HCEC 1CT (cell line): Measurements from ENCODE around the gene CDH4.

Experiments
- DNase-seq: peaks from one replicate; pipeline ENCODE4 v3.0.0-alpha.2; 2017

CDH4 gene

DNA sequence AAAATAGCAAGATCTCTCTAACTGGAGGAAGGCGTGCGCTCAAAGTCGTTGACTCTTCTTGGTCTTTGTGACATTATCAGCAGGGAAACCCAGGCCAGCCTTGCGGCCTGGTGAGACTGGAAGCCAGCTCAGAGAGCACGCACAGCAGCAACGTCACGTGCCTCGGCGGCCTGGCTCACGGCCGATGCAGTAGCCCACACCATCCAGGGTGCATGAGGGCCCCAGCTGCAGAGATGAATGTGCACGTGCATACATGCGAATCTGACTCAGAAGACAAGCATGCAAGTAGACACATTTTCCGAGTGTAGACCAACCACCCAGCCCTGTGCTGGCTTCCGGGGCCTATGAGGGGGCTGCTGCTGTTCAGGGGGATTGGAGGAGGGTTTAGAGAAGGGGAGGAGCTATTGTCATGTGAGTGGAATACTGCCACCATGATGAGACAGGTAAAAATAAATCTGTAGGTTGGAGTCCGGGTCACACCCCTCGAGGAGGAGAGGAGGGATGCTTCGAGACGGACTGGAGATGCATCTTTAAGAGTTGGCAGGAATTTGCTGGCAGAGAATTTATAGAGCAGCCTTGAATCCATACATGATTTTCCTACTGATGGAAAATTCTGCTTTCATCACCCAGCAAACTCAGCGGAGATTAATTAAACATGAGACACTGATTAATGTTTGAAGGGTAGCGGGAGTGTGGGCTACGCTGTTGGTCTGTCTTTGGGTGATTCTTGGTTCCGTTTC, 388.2 kb downstream of the CDH4 start:
- DNase-seq: no peak

DNA sequence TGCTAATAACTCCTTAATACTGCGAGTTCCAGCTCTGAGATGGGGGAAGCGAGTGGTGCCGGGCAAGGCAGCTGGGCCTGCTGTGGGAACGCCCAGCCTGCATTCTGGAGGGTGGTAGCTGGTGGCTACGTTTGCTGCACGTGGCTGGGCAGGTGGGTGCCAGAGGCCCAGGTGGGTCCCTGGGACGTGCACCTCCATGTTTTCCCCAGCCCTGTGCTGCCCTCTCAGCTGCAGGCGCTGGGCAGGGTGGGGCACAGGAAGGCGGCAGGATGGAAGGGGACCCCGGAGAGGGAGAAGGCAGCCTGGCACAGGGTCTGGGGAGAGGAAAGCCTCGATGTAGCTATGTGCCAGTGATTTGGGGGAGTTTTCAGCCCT, 388.8 kb downstream of the CDH4 start:
- no peak for DNase-seq

DNA sequence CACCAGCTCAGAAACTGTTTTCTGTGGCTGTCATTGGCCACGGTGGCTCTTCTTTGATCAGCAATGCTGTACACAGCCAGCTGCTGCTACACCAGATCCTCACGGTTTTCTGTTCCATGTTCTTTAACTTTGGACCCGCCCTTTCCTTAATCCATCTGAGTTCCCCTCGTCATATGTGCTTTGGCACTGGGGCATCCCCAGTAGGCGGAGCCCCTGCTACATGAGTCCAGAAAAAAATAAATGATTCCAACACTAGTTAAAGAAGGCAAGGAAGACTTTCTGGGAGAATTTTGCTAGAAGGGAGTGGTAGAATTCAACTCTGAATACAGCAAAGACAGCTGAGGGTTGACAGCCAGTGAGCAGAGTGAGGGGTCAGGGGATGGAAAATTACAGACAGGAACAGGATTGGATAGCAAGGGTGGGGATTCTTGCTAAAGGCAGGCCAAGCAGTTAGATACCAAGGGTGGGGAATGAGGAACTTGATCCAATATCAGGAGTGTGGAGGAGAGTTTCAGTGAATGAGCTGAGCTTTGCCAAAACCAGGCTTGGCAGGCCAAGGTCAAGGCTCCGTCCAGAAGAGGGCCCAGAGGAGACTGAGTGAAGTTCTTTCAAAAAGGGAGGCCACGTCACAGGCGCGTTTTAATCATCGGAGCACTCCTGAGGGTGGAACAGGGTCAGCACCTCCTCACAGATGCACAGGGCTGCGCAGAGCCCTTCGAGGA, 391.8 kb downstream of the CDH4 start:
- no peak for DNase-seq

DNA sequence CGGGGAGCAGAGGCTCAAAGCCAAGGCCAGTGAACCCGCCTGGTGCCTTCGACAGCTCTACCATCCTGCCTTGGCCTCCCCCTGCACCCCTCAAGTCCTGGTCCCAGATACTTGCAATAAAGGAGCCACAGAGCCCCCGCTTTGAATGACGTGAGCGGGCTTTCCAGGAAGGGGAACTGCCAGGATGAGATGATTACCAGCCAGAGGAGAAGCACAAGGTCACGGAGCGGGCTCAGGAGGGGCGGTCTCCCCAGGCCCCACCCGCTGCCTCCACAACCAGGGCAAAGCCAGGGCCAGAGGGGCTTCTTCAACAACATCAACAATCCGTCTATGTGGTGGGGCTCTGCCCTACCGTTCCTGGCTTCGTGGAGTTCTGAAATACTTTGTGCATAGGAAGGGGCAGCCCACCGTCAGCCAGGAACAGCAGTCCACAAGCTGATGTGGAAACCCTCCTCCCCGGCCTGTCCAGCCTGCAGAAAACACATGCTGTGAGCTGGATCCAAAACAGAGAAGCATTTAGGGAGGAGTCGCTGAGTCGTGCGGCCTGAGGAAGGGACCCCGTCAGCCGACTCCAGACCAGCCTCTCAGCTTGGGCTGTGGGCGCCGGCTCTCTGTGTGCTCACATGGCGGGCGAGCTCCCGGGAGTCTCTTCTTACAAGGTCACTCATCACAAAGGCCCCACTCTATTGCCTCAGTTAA, 392.5 kb downstream of the CDH4 start:
- no peak for DNase-seq

DNA sequence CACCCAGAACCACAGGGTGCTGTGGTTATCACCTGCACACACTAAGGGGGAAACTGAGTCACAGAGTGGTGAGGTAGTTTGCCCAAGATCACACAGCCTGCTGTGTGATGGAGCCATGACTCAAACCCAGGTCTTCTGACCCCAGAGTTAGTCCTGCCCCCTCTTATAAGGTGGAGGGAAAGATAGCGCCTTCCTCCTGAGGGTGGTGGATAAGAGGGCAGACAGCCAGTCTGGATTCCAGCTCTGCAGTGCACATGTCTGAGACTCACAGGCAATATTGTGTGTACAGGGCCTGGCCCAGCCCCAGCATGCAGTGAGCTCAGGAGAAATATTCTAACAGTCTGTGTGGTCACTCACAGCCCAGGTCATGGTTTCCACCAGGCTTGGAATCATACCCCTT, 393.7 kb downstream of the CDH4 start:
- DNase-seq: no peak

DNA sequence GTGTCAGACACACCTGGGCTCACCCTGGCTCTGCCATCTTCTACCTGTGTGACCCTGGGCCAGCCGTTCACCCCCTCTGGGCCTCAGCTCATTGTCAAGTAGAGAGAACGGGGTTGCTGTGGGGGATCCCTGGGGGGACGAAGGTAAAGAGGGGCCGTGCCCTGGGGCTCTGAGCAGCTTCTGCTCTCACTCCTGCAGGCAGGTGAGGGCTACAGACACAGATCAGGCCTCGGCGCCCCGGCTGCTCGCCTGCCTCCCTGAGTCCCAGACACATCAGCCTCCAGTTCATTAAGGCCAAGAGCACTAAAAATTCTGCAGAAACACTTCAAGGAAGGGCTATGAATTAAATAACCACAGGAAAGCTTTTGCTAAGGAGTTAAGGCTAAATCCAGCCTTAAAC, 394.4 kb downstream of the CDH4 start:
- DNase-seq: no peak

DNA sequence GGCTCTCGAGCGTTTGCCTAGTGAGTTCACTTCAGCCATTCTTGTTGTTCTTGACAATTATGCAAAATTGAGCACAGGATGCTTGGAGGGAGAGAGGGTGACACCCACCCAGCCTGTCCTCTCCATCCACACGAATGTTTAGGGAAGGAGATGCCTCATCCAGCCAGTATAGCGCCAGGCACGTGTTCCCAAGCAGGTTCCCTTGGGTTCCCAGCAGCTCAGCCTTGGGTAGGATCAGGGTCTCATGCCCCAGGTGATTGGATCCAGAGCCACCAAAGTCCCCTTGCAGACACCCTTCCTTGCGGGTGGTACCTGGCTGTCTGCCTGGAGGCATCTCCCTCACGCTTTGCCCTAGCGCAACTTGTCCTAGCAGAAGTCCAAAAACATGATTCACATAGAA, 394.9 kb downstream of the CDH4 start:
- no peak for DNase-seq

DNA sequence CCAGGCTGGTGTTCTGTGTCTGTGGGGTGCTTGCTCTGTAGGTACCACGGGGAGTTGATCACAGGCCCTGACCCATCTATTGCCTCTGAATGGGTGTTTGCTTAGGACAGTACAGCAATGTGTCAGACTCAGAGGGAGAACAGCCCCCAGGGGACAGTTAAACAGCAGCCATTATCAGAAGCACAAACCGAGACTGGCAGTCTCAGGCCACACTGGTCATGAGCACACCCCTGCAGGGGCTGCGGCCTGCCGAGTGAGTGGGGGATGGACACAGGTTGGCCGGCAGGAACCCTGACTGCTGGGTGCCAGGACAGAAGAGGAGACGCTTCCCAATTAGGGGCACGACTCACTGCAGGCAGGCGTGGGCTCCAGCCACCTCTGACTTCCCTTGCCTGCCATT, 395.6 kb downstream of the CDH4 start:
- no peak for DNase-seq

DNA sequence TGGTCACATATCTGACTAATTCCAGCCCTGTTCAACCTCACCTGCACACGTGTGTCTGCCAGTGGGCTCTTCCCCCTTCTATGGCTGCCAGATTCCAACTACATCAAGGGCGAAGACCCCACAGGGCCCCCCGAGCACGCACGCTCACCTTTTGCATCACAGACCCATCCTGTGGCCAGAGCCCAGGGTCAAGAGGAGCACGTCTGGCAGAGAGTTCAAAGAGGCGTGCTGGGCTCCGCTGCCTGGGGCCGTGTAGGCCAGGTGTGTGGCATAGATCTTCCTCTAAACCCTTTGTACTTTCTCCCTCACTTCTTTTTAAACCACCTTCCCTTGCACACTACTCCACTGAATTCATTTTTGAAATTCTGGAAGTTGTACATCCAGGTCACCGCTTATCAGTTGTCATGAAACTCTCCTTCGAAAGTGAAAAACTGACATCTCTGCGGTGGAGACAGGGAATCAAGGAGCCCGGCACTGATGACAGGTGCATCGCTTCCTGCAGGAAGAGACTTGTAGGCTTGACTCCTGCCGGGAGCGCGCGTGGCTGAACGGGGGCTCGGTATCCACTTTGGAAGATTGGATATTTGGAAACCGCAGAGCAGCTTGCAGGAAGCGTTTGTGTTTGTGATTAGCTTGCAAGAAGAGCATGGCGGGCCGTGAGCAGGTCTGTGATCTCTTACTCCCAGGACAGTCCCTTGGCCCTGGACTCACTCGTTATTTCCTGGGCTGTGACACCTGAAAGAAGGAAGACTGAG, 397.2 kb downstream of the CDH4 start:
- no peak for DNase-seq

DNA sequence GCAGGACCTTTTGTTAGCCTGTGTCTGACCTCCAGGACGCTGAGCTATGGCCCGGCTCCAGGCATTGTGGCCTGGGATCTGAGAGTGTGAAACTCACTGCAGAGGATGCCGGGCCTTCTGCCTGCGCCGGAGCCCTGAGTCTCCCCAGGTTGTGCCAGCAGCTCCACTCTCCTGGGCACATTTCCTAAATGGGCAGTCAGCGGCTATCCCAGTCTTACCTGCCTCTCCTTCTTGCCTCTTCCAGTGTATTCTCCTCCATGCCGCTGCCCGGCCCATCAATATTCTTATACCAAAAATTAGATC, 397.8 kb downstream of the CDH4 start:
- DNase-seq: no peak

DNA sequence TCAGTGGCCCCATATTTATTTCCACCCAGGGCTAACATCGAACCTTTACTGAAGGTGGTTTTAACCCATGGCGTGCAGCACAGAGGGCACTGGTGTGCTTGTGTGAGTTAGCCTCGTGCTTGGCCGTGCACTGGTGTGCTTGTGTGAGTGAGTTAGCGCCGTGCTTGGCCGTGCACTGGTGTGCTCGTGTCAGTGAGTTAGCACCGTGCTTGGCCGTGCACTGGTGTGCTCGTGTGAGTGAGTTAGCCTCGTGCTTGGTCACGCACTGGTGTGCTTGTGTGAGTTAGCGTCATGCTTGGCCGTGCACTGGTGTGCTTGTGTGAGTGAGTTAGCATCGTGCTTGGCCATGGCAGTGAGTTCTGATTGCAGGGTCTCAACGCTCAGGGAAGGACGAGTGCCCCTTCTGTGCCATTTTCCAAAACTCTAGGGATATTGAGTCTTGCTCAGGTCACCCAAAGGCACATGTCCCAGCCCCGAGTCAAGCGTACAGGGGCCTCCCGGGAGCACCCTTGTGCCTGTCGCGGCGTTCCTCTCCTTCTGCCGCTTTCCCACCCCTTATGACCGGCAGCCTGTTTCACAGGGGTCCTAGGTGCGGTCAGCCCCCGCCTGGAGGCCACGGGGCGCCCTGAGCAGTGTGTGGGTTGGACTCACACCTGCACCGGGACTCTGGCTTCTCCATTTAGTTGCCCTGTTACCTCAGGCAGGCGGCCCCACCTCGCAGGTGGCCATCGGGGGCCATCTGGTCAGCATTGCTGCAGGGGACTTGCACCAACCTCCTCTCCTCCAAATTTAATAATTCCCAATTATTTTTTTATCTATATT, 399.1 kb downstream of the CDH4 start:
- DNase-seq: no peak

DNA sequence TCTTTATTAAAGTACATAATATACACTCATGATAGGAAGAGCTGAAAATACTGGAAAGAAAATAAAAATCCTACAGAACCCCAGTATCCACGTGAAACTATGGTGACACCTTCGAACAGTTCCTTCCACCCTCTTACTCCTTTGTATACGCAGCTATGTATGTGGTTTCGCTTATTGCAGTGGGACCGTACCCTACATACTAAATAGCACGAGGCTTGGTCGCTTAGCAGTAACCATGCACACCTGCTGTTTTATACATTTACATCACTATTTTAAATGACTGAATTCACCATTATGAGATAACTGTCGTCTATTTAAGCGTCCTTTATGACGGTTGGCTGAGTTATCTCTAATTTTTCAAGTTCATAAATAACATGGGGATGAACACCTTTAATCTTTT, 400.1 kb downstream of the CDH4 start:
- no peak for DNase-seq

DNA sequence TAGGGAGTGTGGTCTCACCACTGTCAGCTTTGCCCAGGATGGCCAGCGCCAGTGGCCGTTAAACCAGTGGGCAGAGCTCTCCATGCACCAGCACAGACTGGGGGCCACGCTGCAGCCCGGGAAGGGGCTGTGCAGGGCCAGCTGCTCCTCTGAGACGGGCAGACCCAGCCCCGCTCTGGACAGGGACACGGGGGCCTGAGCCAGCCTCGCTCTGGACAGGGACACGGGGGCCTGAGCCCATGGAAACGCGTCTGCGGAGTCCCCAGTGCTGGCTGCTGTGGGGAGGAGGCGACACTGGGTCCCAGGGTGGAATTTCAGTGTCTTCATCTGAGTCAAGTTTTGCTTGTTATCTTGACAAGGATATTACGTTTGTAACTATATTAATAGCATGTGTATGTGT, 402.7 kb downstream of the CDH4 start:
- no peak for DNase-seq

DNA sequence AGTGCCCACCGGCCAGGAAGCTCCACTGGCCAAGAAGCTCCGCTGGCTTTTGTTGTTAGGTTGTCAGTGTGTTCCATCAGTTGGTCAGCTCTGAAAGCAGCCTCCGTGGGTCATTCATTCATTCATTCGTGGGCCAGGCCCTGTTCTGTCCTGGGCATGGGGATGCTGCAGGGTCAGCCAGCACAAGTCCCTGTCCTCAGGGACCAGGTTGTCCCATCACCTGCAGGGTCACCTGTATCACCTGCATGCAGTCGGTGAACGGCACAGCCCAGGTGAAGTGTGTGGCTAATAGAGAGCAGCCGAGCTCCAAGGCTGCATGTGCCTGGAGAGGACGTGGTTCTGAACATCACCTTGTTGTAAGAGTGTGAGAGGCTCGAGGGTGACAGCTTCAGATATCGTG, 403.5 kb downstream of the CDH4 start:
- DNase-seq: no peak

DNA sequence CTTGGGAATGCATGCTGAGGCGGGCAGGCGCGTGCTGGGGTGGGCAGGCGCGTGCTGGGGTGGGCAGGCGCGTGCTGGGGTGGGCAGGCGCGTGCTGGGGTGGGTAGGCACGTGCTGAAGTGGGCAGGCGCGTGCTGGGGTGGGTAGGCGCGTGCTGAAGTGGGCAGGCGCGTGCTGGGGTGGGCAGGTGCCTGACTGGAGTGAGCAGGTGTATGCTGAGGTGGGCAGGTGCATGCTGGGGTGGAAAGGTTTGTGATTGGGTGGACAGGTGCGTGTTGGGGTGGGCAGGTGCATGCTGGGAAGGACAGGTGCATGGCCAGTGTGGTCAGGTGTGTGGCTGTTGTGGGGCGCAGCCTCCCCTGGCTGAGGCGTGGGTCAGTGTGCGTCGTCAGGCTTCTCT, 404.1 kb downstream of the CDH4 start:
- no peak for DNase-seq

DNA sequence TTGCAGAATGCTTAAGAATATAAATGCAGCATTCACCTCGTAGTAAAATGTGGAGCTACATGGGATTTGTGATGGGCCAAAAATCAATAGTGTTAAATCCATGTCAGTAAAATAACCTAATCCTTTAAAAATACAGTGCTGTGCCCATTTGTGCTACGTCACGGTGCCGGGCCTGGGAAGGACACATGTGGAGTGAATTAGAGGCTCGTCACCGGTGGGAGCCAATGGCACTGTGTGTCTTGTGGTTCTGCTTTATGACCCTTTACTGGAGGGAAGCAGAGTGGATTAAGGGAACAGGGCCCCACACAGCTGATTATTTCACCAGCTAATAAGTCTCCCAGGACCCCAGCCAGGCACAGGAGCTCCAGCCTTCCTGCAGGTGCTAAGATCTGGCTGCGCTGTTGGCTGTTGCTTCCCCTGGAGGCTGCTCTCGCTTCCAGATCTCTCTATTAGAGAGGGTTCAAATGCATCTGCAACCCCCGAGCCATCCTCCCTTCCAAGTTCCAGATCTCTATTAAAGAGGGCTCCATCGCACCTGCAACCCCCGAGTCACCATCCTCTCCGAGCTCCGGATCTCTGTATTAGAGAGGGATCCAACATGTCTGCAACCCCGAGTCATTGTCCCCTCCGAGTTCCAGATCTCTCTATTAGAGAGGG, 405.8 kb downstream of the CDH4 start:
- no peak for DNase-seq

DNA sequence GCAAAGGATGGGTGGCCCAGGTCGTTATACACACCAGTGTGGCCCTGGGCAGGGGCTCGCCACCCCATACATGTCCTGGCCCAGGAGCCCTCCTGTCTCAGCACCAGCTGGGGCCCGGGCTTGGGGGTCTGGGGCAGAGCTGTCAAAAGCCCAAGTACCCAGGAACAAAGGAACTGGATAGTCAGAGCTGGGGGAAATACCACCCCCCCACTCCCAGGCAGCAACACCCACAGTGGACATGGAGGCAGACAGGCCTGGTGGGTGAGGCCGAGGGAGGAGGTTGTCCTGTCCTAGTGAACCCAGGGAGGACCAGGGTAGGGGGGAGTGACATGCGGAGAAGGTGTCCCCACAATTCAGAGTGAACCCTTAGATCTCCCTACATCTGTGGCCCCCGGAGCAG, 406.5 kb downstream of the CDH4 start:
- DNase-seq: no peak

DNA sequence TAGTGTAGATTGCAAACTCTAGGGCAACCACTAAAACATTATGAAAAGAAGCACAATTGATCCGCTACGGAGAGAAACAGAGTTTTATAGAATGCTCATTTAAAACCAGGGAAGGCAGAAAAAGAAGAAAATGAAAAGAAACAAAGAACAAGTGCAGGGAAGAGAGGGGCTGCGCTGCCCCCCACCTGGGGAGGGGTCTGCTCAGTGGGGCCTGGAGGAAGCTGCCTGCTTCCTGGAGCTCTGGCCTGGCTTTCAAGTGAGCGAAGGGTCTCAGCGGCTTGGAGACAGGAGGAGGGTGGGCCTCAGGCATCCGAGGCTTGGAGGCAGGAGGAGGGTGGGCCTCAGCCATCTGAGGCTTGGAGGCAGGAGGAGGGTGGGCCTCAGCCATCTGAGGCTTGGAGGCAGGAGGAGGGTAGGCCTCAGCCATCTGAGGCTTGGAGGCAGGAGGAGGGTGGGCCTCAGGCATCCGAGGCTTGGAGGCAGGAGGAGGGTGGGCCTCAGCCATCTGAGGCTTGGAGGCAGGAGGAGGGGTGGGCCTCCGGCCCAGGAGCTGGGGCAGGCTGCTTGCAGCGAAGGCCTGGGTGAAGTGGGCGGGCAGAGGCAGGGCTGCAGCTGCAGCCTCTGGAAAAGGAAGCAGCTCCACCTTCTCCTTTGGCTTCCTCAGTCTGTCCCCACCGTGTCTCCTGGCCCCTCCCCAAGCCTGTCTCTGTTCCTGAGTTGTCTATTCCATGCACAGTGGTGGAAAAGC, 407.4 kb downstream of the CDH4 start:
- DNase-seq: no peak

DNA sequence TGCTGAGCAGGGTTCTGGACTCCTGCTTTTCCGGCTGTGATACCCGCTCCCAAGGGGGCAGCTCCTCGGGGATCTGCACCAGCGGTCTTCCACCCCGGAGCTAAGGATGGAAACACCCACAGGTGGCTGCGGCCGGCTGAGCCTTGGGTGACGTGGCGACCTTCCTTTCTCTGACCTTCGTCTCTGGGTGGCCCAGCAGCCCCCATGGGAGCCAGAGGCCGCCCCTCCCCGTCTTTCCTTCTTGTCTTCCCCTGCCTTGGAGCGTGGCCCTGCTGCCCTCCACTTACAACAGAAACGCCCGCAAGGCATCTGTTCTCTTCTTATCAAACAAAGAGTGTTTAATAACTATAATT, 407.9 kb downstream of the CDH4 start:
- no peak for DNase-seq

DNA sequence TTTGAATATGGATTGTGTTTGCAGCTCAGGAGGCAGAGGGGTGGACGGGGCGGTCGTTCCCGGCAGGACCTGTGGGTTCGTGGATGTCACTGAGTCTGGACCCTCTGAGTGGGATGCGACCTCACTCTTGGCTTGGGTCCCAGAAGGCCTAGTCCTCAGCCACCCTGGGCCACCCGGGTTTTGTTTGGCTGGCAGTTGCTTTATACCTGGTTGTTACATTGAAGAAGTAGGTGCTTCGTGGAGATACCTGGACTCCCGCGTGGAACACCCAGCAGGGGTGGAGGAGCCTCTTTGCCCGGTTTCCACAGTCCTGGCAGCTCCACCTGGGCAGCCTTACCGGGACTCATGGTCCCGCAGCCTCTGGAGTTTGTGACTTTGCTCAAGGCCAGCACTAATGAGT, 408.5 kb downstream of the CDH4 start:
- DNase-seq: no peak

DNA sequence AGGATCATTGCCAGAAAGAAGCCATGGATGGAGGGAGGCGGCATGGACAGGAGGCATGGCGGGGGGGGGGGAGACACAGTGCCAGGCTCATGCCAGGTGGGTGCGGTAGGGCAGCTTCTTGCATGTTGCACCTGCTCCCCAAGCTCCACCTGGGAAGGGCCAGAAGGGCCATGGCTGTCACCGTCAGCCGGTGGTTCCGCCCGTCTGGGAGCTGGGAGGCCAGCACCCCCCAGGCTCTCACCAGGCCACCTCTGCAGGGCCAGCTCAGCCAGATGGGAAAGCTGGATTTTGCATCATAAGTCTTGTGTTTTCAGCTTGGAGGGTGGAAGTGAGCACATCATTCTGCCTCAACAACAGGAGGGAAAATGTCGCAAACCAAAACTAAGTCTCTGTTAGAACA, 409.0 kb downstream of the CDH4 start:
- no peak for DNase-seq

DNA sequence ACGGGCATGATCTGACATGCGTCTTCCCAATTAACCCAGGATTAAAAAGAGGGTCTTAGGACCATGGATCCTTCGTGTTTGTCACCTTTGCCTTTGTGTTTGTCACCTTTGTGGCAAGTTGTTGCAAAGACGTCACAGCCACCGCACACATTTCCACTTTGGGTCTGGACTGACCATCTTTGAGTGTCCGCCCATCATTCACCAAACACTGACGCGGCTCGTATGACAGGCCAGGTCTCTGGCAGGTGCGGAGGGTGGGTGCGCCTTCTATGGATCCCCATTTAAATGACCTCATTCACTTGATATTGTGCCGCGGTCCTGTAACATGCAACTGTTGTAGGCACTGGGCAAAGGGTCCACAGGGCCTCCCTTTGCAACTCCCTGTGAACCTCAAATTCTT, 409.5 kb downstream of the CDH4 start:
- no peak for DNase-seq
